Measurements from ENCODE around the gene SLC25A15. TPM values are rescaled to one million over a fixed set of nuclear protein-coding genes. Genes with fewer than 3 reads are reported as not detected.

Gene SLC25A15
- total RNA-seq, 1 experiment from 2014 or later: 20.2 TPM

- no peak for TF ChIP-seq E2F4 (CRISPR knock-in tag; IDR thresholded peaks at IDR 0.05; ENCODE audit: borderline replicate concordance, low read depth)
Measured at GRCh38 chr13:40749327-40749726, 40.1 kb upstream of the SLC25A15 start (continued).

- Mint-ChIP-seq H3K9me3 (no peaks in the 10 kb centered on the region), H3K27me3 (ENCODE audit: low read depth) (no peaks in the 10 kb centered on the region), H3K4me1 (no peaks in the 10 kb centered on the region), H3K4me3 (no peak overlapping the region), H3K27ac (no peak overlapping the region), H3K36me3 (peaks cover 30% of the 10 kb centered on the region)
- ChIA-PET CTCF (no interaction called here), POLR2A (no interaction called here)
- no peak for ATAC-seq
- DNase-seq (ENCODE audit: low spot score): no peak
- TF ChIP-seq HMGXB4 (CRISPR knock-in tag; IDR thresholded peaks at IDR 0.05): no peak
- no peak for TF ChIP-seq ATF2 (CRISPR knock-in tag; IDR thresholded peaks at IDR 0.05; ENCODE audit: borderline replicate concordance, low read depth)
- no peak for TF ChIP-seq TP53 (CRISPR knock-in tag; IDR thresholded peaks at IDR 0.05)
- no peak for TF ChIP-seq PREB (CRISPR knock-in tag; IDR thresholded peaks at IDR 0.05; ENCODE audit: borderline replicate concordance)
- no peak for TF ChIP-seq IRF1 (CRISPR knock-in tag; IDR thresholded peaks at IDR 0.05)
- TF ChIP-seq PRRX2 (CRISPR knock-in tag; IDR thresholded peaks at IDR 0.05): no peak
- TF ChIP-seq ARID4B (CRISPR knock-in tag; IDR thresholded peaks at IDR 0.05; ENCODE audit: borderline replicate concordance): no peak
- TF ChIP-seq ZSCAN18 (CRISPR knock-in tag; IDR thresholded peaks at IDR 0.05): no peak
- no peak for TF ChIP-seq ZNF317 (CRISPR knock-in tag; IDR thresholded peaks at IDR 0.05; ENCODE audit: borderline replicate concordance, low read depth)
- TF ChIP-seq AFF4 (CRISPR knock-in tag; IDR thresholded peaks at IDR 0.05; ENCODE audit: borderline replicate concordance): no peak
- TF ChIP-seq ESRRA (CRISPR knock-in tag; IDR thresholded peaks at IDR 0.05; ENCODE audit: borderline replicate concordance): no peak
- no peak for TF ChIP-seq MXD4 (CRISPR knock-in tag; IDR thresholded peaks at IDR 0.05; ENCODE audit: borderline replicate concordance)
- no peak for TF ChIP-seq ETV6 (CRISPR knock-in tag; IDR thresholded peaks at IDR 0.05)
- TF ChIP-seq ZBTB21 (CRISPR knock-in tag; IDR thresholded peaks at IDR 0.05; ENCODE audit: borderline replicate concordance): no peak
Measured at GRCh38 chr13:40755082-40755700, 34.2 kb upstream of the SLC25A15 start.

Measured in WTC11 (cell line).